Measurements from ENCODE around the gene EBF4. TPM values are rescaled to one million over a fixed set of nuclear protein-coding genes. Genes with fewer than 3 reads are reported as not detected.

The EBF4 gene
- total RNA-seq, 1 experiment from 2014 or later = 1.1 TPM

GRCh38 chr20:2736441-2736840 lies 43.9 kb downstream of the EBF4 start:
- no peak for DNase-seq
- H3K4me3 ChIP-seq (ENCODE audit: insufficient read depth, low read depth, low read length) = no peak overlapping the region
- peaks cover 5% of the 10 kb centered on the region for H3K27me3 ChIP-seq (ENCODE audit: control insufficient read depth, insufficient read depth, low read length)
- no peaks in the 10 kb centered on the region for H3K36me3 ChIP-seq (replicated peaks; ENCODE audit: control insufficient read depth, insufficient read depth, low read length)

- no peak overlapping the region for H3K4me3 ChIP-seq (ENCODE audit: insufficient read depth, low read depth, low read length)
- no peaks in the 10 kb centered on the region for H3K36me3 ChIP-seq (replicated peaks; ENCODE audit: control insufficient read depth, insufficient read depth, low read length)
- peaks cover 8% of the 10 kb centered on the region for H3K27me3 ChIP-seq (ENCODE audit: control insufficient read depth, insufficient read depth, low read length)
- peak; percentile 67 for DNase-seq
Measured at GRCh38 chr20:2738331-2739041, 45.9 kb downstream of the EBF4 start.

- no peak for DNase-seq
- H3K27me3 ChIP-seq (ENCODE audit: control insufficient read depth, insufficient read depth, low read length) = peaks cover 11% of the 10 kb centered on the region
- H3K4me3 ChIP-seq (ENCODE audit: insufficient read depth, low read depth, low read length) = no peak overlapping the region
- no peaks in the 10 kb centered on the region for H3K36me3 ChIP-seq (replicated peaks; ENCODE audit: control insufficient read depth, insufficient read depth, low read length)
Measured at GRCh38 chr20:2739042-2739398, 46.4 kb downstream of the EBF4 start.

- Histone ChIP-seq H3K4me3 (ENCODE audit: insufficient read depth, low read depth, low read length) (no peak overlapping the region), H3K27me3 (ENCODE audit: control insufficient read depth, insufficient read depth, low read length) (peaks cover 18% of the 10 kb centered on the region), H3K36me3 (replicated peaks; ENCODE audit: control insufficient read depth, insufficient read depth, low read length) (no peaks in the 10 kb centered on the region)
- DNase-seq = no peak
Measured at GRCh38 chr20:2740702-2741101, 48.1 kb downstream of the EBF4 start.

DNA sequence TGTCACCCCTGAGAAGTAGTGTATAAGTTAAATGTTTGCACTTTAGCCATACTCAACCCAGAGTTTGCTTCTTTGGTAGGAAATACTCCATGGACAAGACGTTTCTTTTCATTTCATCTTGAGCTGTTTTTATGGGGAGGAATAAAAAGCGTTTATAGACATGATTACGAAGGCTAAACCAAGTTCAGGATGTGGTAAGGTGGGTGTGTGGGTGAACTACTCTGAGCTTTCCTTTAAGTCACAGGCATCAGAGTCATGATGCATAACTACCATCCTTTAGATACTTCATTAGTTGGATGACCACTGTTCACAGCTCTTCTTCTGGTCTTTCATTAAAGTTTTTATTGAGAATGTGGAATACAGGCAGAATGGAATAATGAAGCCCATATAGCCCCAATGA lies 48.9 kb downstream of the EBF4 start:
- DNase-seq = no peak
- Histone ChIP-seq H3K36me3 (replicated peaks; ENCODE audit: control insufficient read depth, insufficient read depth, low read length) (no peaks in the 10 kb centered on the region), H3K27me3 (ENCODE audit: control insufficient read depth, insufficient read depth, low read length) (peaks cover 24% of the 10 kb centered on the region), H3K4me3 (ENCODE audit: insufficient read depth, low read depth, low read length) (no peak overlapping the region)

DNA sequence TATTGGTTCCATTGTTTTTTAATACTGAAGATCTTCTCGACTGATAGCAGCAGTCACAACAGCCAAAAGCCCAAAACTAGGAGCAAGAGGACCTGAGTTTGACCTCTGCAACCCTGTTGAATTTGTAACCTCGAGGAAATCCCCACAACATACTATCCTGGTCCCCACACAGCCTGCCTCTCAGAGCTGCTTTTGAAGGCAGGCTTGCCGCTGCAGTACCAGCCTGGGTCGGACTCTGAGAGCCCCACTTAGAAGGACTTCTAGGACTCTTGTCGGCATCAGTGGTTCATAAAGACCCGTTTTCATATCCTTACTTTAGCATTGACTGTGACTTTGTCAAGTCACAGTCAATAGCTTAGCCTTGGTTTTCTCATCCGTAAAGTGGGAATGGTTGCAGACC lies 49.3 kb downstream of the EBF4 start:
- H3K4me3 ChIP-seq (ENCODE audit: insufficient read depth, low read depth, low read length) = no peak overlapping the region
- DNase-seq = no peak
- peaks cover 28% of the 10 kb centered on the region for H3K27me3 ChIP-seq (ENCODE audit: control insufficient read depth, insufficient read depth, low read length)
- no peaks in the 10 kb centered on the region for H3K36me3 ChIP-seq (replicated peaks; ENCODE audit: control insufficient read depth, insufficient read depth, low read length)

DNA sequence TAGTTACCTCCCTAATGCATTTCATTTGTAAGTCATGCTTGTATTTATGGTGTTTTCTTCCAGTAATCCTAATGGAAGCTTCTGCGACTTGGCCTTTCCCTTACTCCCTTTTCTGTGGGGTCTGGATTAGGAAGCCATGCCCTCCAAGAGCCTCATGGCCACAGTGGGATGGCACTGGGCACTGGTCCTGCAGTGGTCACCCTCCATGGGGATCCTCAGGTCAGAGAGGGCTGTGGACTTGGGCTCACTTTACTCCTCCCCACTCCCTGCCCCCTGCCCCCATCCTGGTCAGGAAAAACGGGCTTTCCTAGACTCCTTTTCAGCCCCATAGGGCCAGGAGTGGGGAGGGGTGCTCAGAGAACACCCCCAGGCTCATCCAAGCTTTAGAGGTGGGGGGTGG lies 49.9 kb downstream of the EBF4 start:
- Histone ChIP-seq H3K4me3 (ENCODE audit: insufficient read depth, low read depth, low read length) (no peak overlapping the region), H3K36me3 (replicated peaks; ENCODE audit: control insufficient read depth, insufficient read depth, low read length) (no peaks in the 10 kb centered on the region), H3K27me3 (ENCODE audit: control insufficient read depth, insufficient read depth, low read length) (peaks cover 33% of the 10 kb centered on the region)
- no peak for DNase-seq

DNA sequence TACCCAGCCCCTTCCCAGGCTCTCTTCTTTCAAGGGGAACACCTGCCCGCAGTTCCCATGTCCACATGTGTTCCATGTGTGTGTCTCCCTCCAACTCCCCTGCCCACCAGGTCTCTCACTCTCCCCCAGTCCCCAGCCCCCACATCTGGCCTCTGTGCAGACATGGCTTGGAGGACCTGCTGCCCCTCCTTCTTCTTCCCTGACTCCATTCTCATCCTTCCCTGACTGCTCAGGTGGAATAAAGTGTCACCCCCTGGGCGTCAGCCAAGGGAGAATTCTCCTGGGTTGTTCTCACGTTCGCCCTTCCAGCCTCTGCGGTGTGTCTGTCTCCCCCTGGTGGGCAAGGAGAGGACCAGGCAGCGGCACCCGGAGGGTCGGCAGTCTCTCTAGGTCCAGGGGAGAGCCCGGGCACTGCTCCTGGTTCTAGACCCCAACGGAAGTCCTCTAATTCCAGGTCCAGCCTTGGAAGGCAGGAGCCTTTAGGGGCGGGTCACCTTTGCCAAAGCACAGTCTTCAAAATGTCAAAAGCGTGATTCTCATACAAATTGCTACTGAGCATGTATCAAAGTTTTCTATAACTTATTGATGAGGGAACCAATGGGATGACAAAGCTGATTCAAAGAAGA lies 50.5 kb downstream of the EBF4 start:
- Histone ChIP-seq H3K36me3 (replicated peaks; ENCODE audit: control insufficient read depth, insufficient read depth, low read length) (no peaks in the 10 kb centered on the region), H3K27me3 (ENCODE audit: control insufficient read depth, insufficient read depth, low read length) (peaks cover 38% of the 10 kb centered on the region)
- peak; percentile 88 for DNase-seq

DNA sequence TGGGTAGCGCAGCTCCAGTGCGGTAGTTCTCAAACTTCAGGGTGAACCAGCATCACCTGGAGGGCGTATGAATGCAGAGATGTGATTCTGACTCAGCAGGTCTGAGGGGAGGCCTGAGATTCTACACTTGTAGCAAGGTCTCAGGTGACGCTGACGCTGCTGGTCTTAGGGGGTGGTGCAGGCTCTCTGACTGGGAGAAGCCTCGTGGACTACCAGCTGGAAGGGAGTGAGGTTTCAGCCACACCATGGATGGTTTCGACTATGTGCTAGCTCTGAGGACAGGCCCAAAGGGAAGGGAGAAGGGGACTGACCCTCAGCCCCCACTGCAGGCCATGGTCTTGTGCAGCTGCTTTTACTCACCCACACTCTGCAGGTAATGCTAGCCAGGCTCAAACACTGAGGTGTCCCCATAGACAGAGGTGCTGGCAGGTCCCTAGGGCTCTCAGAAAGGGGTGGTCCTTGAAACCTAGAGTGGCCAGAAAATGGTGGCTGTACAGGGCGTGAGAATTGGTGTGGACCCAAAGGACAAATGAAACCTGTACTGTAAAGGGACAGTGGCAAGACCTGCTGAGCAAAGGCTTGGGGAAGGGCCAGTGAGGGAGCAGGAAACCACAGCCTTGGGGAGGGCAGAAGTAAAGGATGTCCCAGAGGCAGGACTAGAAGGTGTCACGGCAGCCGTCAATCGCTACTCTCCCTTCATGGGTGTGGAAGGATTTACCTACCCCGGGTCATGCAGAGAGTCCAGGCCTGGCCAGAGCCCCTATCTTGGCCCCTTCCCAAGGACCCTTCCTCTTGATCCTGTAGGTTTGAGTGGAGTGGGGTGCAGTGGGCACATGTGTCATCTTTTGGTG lies 52.7 kb downstream of the EBF4 start:
- Histone ChIP-seq H3K36me3 (replicated peaks; ENCODE audit: control insufficient read depth, insufficient read depth, low read length) (no peaks in the 10 kb centered on the region), H3K27me3 (ENCODE audit: control insufficient read depth, insufficient read depth, low read length) (peaks cover 61% of the 10 kb centered on the region), H3K4me3 (ENCODE audit: insufficient read depth, low read depth, low read length) (no peak overlapping the region)
- DNase-seq = peak; percentile 30

More for the DNA sequence above, 50.5 kb downstream of the EBF4 start:
- no peak overlapping the region for H3K4me3 ChIP-seq (ENCODE audit: insufficient read depth, low read depth, low read length)

DNA sequence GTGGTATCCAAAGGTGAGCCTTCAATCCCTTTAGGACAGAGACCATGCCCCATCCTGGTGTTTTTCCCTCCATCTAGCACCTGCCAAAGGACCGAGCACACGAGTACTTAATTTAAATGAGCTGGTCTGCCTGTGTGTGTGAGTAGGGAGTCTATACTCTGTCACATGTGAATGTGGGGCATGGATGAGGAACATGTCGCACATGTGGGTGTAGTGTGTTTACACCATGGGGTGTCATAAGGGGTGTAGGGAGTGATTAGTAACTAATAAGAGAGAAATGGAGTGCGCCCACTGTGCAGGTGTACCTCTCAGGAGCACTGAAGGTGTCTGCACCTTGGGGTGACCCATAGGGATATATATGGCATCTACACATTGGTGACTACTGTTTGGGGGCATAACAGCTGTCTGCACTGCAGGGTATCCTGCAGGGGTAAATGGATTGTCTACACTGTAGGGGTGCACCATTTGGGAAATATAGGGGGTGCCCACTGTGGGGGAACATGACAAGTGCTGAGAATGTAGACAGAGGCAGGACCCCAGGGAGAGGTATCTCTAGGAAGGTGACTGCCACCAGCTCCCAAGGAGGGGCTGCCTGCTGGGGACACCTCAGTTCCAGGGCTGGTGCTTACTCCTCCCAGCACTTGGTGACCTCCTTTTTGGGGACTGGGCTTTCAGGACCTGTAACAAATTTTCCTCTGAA lies 53.5 kb downstream of the EBF4 start:
- Histone ChIP-seq H3K4me3 (ENCODE audit: insufficient read depth, low read depth, low read length) (no peak overlapping the region), H3K27me3 (ENCODE audit: control insufficient read depth, insufficient read depth, low read length) (peaks cover 64% of the 10 kb centered on the region), H3K36me3 (replicated peaks; ENCODE audit: control insufficient read depth, insufficient read depth, low read length) (no peaks in the 10 kb centered on the region)
- no peak for DNase-seq

GRCh38 chr20:2746636-2747265 lies 54.2 kb downstream of the EBF4 start:
- no peak for DNase-seq
- H3K27me3 ChIP-seq (ENCODE audit: control insufficient read depth, insufficient read depth, low read length) = peaks cover 70% of the 10 kb centered on the region
- H3K36me3 ChIP-seq (replicated peaks; ENCODE audit: control insufficient read depth, insufficient read depth, low read length) = no peaks in the 10 kb centered on the region
- no peak overlapping the region for H3K4me3 ChIP-seq (ENCODE audit: insufficient read depth, low read depth, low read length)

GRCh38 chr20:2747676-2748235 lies 55.2 kb downstream of the EBF4 start:
- H3K27me3 ChIP-seq (ENCODE audit: control insufficient read depth, insufficient read depth, low read length) = peaks cover 80% of the 10 kb centered on the region
- H3K36me3 ChIP-seq (replicated peaks; ENCODE audit: control insufficient read depth, insufficient read depth, low read length) = no peaks in the 10 kb centered on the region
- no peak overlapping the region for H3K4me3 ChIP-seq (ENCODE audit: insufficient read depth, low read depth, low read length)
- DNase-seq = no peak

DNA sequence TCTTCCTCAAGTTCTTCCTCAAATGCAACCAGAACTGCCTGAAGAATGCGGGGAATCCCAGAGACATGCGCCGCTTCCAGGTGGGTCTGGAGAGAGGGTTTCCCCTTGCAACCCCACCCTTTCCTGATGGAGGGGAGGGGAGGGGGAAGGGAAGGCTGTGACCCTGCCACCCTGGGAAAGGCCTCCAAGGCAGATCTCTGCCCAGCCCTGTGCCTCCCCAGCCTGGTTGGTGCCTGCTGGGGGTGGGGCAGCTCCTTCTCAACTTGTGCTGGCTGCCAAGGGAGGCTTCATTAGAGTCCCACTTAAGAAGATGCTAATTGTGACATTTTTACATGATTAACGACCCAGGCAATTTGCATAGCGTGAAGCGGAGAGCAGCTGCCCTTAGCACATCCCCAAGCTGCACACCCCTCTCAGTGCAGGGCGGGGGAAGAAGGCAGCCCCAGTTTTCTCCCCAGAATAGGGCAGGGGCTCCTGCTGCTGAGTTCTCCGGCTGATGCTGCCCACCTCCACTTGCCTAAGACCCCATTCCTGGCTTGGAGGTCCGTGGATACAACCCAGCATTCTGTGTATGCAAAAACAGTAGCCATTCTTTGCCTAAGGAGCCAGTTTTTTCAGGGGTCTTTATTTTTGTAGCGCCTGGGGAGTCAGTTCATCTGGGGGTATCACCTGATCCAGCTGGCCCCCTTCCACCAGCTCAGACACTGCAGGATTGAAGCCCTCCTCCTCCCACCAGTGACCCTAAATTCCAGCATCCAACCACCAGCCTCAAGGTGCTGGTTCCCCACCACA lies 56.2 kb downstream of the EBF4 start:
- Histone ChIP-seq H3K36me3 (replicated peaks; ENCODE audit: control insufficient read depth, insufficient read depth, low read length) (no peaks in the 10 kb centered on the region), H3K4me3 (ENCODE audit: insufficient read depth, low read depth, low read length) (no peak overlapping the region), H3K27me3 (ENCODE audit: control insufficient read depth, insufficient read depth, low read length) (peaks cover 83% of the 10 kb centered on the region)

More for the DNA sequence above, 56.2 kb downstream of the EBF4 start:
- peak; percentile 89 for DNase-seq

Data from H7 (cell line).